ENCODE results near the gene ID3. TPM values are rescaled to one million over a fixed set of nuclear protein-coding genes. Genes with fewer than 3 reads are reported as not detected.

The ID3 gene
- total RNA-seq, 1 experiment from 2014 or later: 92.5 TPM

DNA sequence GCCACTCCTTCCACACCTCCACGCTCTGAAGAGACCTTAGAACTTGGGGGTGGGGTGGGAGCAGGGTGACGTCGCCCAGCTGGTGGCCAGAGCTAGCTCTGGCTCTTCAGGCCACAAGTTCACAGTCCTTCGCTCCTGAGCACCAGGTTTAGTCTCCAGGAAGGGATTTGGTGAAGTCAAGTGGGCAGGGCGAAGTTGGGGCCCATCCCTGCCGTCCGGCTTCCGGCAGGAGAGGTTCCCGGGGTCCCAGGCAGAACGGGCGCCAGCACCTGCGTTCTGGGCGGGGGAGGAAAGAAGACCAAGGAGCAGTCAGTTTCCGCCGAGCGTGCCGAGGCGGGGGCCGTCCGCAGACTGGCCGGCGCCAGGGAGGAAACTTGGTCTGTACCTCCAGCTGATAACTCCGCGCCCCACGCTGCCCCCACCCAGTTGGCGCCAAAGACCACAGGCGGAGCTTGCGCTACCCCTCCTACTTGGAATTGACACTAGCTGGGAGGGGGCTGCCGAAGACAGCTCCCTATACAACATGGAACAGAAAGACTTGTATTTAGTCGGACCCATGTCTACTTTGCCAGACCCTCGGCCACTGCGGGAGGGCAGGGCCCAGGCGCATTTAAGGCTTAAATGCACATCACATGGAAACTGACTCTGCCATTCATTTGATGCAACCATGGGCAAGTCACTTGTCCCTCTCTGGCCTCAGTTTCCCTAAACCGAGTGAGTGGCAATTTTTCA lies 995 bp downstream of the ID3 start:
- ChIA-PET POLR2A (ENCODE audit: unreplicated experiment) (interaction anchor here (0.7 to 0.9 kb wide), 2 partner anchors 79 to 133 kb away, joined by 3 to 6 read pairs; partner anchors contain the start of gene RPL11), CTCF (interaction anchor here (1.6 to 2.2 kb wide), 2 partner anchors 76 to 79 kb away, joined by 8 to 10 read pairs; no protein-coding TSS in a partner anchor)
- no peaks in the 10 kb centered on the region for H3K9me2 ChIP-seq (replicated peaks; ENCODE audit: low read length)
- no peaks in the 10 kb centered on the region for H3F3A ChIP-seq (ENCODE audit: low read length, unreplicated experiment)
- no peak for TF ChIP-seq EZH2phosphoT487 (IDR thresholded peaks at IDR 0.05; ENCODE audit: borderline replicate concordance, low read length)
- TF ChIP-seq, protein P1, sequence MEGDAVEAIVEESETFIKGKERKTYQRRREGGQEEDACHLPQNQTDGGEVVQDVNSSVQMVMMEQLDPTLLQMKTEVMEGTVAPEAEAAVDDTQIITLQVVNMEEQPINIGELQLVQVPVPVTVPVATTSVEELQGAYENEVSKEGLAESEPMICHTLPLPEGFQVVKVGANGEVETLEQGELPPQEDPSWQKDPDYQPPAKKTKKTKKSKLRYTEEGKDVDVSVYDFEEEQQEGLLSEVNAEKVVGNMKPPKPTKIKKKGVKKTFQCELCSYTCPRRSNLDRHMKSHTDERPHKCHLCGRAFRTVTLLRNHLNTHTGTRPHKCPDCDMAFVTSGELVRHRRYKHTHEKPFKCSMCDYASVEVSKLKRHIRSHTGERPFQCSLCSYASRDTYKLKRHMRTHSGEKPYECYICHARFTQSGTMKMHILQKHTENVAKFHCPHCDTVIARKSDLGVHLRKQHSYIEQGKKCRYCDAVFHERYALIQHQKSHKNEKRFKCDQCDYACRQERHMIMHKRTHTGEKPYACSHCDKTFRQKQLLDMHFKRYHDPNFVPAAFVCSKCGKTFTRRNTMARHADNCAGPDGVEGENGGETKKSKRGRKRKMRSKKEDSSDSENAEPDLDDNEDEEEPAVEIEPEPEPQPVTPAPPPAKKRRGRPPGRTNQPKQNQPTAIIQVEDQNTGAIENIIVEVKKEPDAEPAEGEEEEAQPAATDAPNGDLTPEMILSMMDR (conservative IDR thresholded peaks at IDR 0.05; ENCODE audit: low read depth, low read length): no peak
- no peak for TF ChIP-seq EZH2 (IDR thresholded peaks at IDR 0.05; ENCODE audit: low read length, unreplicated experiment)
- H3K9ac ChIP-seq (ENCODE audit: low read length): peak overlapping the region; percentile 57
- no peaks in the 10 kb centered on the region for H3K36me3 ChIP-seq (ENCODE audit: low read depth, low read length)
- peak overlapping the region; percentile 92 for H3K4me2 ChIP-seq (ENCODE audit: low read length)
- no peaks in the 10 kb centered on the region for H3K27me3 ChIP-seq (ENCODE audit: low read length)
- H3K79me2 ChIP-seq (ENCODE audit: low read length): peaks cover 11% of the 10 kb centered on the region; the same call in 1 of the 2 replicates
- peaks cover 67% of the 10 kb centered on the region for H3K4me1 ChIP-seq (ENCODE audit: insufficient read depth, low read length)
- peak overlapping the region; percentile 27 for H3K27ac ChIP-seq (ENCODE audit: low read length)
- no peaks in the 10 kb centered on the region for H3K9me3 ChIP-seq (ENCODE audit: low read length)
- peak overlapping the region; percentile 63 for H2AFZ ChIP-seq (ENCODE audit: low read length)
- DNase-seq: peak; percentile 37
- peak; percentile 1 for ATAC-seq
- intact Hi-C loops (cut with micrococcal nuclease): loop anchor here (5.0 kb wide), 2 partner anchors 34 to 79 kb away; no protein-coding TSS in a partner anchor
- H4K20me1 ChIP-seq (ENCODE audit: low read length): no peaks in the 10 kb centered on the region
- peak overlapping the region; percentile 82 for H3K4me3 ChIP-seq (ENCODE audit: low read length)
- no TSS peak for BruUV-seq (replicated peaks)

DNA sequence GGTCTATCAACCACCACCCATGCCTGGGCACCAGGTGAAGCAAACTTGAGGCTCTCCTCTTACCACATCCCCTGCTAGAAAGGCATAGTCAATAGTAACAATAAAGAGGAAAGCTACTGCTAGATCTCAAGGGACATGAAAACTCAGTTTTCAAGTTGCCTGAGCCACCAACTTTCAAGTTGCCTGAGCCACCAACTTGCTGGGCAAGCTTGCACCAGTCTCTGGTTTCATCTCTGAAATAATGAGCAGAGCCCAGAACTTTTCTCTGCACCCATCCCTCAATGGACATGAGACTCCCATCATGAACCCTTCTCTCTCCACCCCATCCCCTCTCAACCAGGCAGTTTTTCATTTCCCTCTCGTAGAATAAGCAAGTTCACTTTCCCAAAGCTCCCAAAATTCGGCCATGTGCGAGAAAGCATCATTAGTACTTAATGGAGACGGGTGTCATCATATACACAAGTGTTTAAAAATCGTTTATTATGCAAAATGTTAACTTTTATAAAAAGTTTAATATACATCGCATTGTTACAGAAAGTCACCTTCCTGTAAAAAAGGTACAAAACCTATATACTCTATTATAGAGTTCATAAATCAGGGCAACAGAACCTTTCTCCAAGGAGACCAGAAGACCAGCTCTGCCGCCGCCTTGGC lies 1.7 kb downstream of the ID3 start:
- no peaks in the 10 kb centered on the region for H3K9me2 ChIP-seq (replicated peaks; ENCODE audit: low read length)
- no peaks in the 10 kb centered on the region for H3K27me3 ChIP-seq (ENCODE audit: low read length)
- H2AFZ ChIP-seq (ENCODE audit: low read length): peak overlapping the region; percentile 63; the same call in 1 of the 2 replicates
- H3K4me2 ChIP-seq (ENCODE audit: low read length): peak overlapping the region; percentile 92
- POLR2A ChIA-PET (ENCODE audit: unreplicated experiment): no interaction called here
- H3K9ac ChIP-seq (ENCODE audit: low read length): peak overlapping the region; percentile 57
- H3K4me1 ChIP-seq (ENCODE audit: insufficient read depth, low read length): peaks cover 62% of the 10 kb centered on the region
- no peaks in the 10 kb centered on the region for H3K36me3 ChIP-seq (ENCODE audit: low read depth, low read length)
- DNase-seq (no peak), ATAC-seq (no peak)
- H3K9me3 ChIP-seq (ENCODE audit: low read length): no peaks in the 10 kb centered on the region
- peak overlapping the region; percentile 27 for H3K27ac ChIP-seq (ENCODE audit: low read length)
- TF ChIP-seq EZH2 (IDR thresholded peaks at IDR 0.05; ENCODE audit: low read length, unreplicated experiment) (no peak), EZH2phosphoT487 (IDR thresholded peaks at IDR 0.05; ENCODE audit: borderline replicate concordance, low read length) (no peak)
- TF ChIP-seq, protein P1 (conservative IDR thresholded peaks at IDR 0.05; ENCODE audit: low read depth, low read length): no peak
- H3F3A ChIP-seq (ENCODE audit: low read length, unreplicated experiment): no peaks in the 10 kb centered on the region
- intact Hi-C loops (cut with micrococcal nuclease): loop anchor here (5.0 kb wide), 2 partner anchors 35 to 80 kb away; no protein-coding TSS in a partner anchor
- H3K79me2 ChIP-seq (ENCODE audit: low read length): peaks cover 11% of the 10 kb centered on the region; the same call in 1 of the 2 replicates
- H4K20me1 ChIP-seq (ENCODE audit: low read length): no peaks in the 10 kb centered on the region
- H3K4me3 ChIP-seq (ENCODE audit: low read length): peak overlapping the region; percentile 82
- CTCF ChIA-PET: interaction anchor here (0.6 to 2.2 kb wide), 3 partner anchors 78 to 80 kb away, joined by 3 to 10 read pairs (median 3); no protein-coding TSS in a partner anchor
- BruUV-seq (replicated peaks): no TSS peak
